ENCODE data around the gene ERCC6. TPM values are rescaled to one million over a fixed set of nuclear protein-coding genes. Genes with fewer than 3 reads are reported as not detected.

Gene ERCC6
- total RNA-seq, 3 donors from 2014 or later (not counting 1 experiment from before 2014, with no cell fraction given) = 36.4 to 54.6 (median 52.6) TPM

- Mint-ChIP-seq H3K9me3 (no peaks in the 10 kb centered on the region), H3K4me1 (peaks cover 17 to 18% of the 10 kb centered on the region in 2 donors), H3K27me3 (ENCODE audit: low read depth in 2 of 2) (peaks cover 13 to 55% of the 10 kb centered on the region in 2 donors), H3K4me3 (no peak overlapping the region), H3K36me3 (no peaks in the 10 kb centered on the region), H3K27ac (no peak overlapping the region)
- Histone ChIP-seq H3K9me3 (ENCODE audit: control insufficient read depth, insufficient read depth, low read length) (no peaks in the 10 kb centered on the region), H3K4me1 (ENCODE audit: control insufficient read depth, insufficient read depth, low read length) (peaks cover 14% of the 10 kb centered on the region), H3K27ac (ENCODE audit: low read length) (no peak overlapping the region), H3K36me3 (ENCODE audit: control insufficient read depth, insufficient read depth, low read length) (no peaks in the 10 kb centered on the region), H3K4me3 (ENCODE audit: low read length) (no peak overlapping the region), H3K27me3 (ENCODE audit: control insufficient read depth, insufficient read depth, low read length) (peaks cover 4% of the 10 kb centered on the region)
- no peak for TF ChIP-seq CTCF (IDR thresholded peaks at IDR 0.05)
- WGBS (ENCODE audit: insufficient coverage) = 84% methylated on average over 4 of the region's 4 CpGs
- intact Hi-C loops (cut with micrococcal nuclease) = no loop called here
- DNase-seq (no peak), ATAC-seq (no peak)
Observed at GRCh38 chr10:49564461-49565009, 25.6 kb upstream of the ERCC6 start.

GRCh38 chr10:49562893-49563292 is 24.0 kb upstream of the ERCC6 start:
- Histone ChIP-seq H3K27me3 (ENCODE audit: control insufficient read depth, insufficient read depth, low read length) (peaks cover 4% of the 10 kb centered on the region), H3K4me3 (ENCODE audit: low read length) (no peak overlapping the region), H3K27ac (ENCODE audit: low read length) (no peak overlapping the region), H3K36me3 (ENCODE audit: control insufficient read depth, insufficient read depth, low read length) (no peaks in the 10 kb centered on the region), H3K4me1 (ENCODE audit: control insufficient read depth, insufficient read depth, low read length) (peaks cover 5% of the 10 kb centered on the region), H3K9me3 (ENCODE audit: control insufficient read depth, insufficient read depth, low read length) (no peaks in the 10 kb centered on the region)
- Mint-ChIP-seq H3K4me3 (no peak overlapping the region), H3K27me3 (ENCODE audit: low read depth in 2 of 2) (peaks cover 10 to 48% of the 10 kb centered on the region in 2 donors), H3K36me3 (no peaks in the 10 kb centered on the region), H3K9me3 (no peaks in the 10 kb centered on the region), H3K4me1 (peaks cover 4% of the 10 kb centered on the region in 2 donors), H3K27ac (no peak overlapping the region)
- 75% methylated on average over 1 of the region's 1 CpG for WGBS (ENCODE audit: insufficient coverage)
- TF ChIP-seq CTCF (IDR thresholded peaks at IDR 0.05) = no peak
- DNase-seq (no peak), ATAC-seq (no peak)
- intact Hi-C loops (cut with micrococcal nuclease) = no loop called here

GRCh38 chr10:49560526-49560925 is 21.6 kb upstream of the ERCC6 start:
- no peak for DNase-seq

More at GRCh38 chr10:49560526-49560925, 21.6 kb upstream of the ERCC6 start:
- WGBS (ENCODE audit: insufficient coverage) = 56% methylated on average over 2 of the region's 2 CpGs
- no peaks in the 10 kb centered on the region for H3K36me3 ChIP-seq (ENCODE audit: control insufficient read depth, insufficient read depth, low read length)
- Mint-ChIP-seq H3K4me1 (no peaks in the 10 kb centered on the region), H3K36me3 (no peaks in the 10 kb centered on the region), H3K4me3 (no peak overlapping the region), H3K9me3 (no peaks in the 10 kb centered on the region), H3K27ac (no peak overlapping the region), H3K27me3 (ENCODE audit: low read depth in 2 of 2) (peaks cover 8 to 33% of the 10 kb centered on the region in 2 donors)
- H3K9me3 ChIP-seq (ENCODE audit: control insufficient read depth, insufficient read depth, low read length) = no peaks in the 10 kb centered on the region
- H3K4me3 ChIP-seq (ENCODE audit: low read length) = no peak overlapping the region
- no peak for TF ChIP-seq CTCF (IDR thresholded peaks at IDR 0.05)
- H3K4me1 ChIP-seq (ENCODE audit: control insufficient read depth, insufficient read depth, low read length) = no peaks in the 10 kb centered on the region
- ATAC-seq = no peak
- intact Hi-C loops (cut with micrococcal nuclease) = no loop called here
- H3K27ac ChIP-seq (ENCODE audit: low read length) = no peak overlapping the region
- peaks cover 4% of the 10 kb centered on the region for H3K27me3 ChIP-seq (ENCODE audit: control insufficient read depth, insufficient read depth, low read length)

Data from natural killer cell (primary cell).